Panc1 (cell line): ENCODE results near the gene STAC3. TPM values are rescaled to one million over a fixed set of nuclear protein-coding genes. Genes with fewer than 3 reads are reported as not detected.

Source experiments
- ATAC-seq: fragments of 200-7000 bp; cut with Tn5 transposase; 2 replicates; pipeline ENCODE4 v1.9.1; 2020; ENCODE audit warnings: mild to moderate bottlenecking, moderate library complexity
- BruUV-seq: library from RNA; stranded (reverse); fragments of 400-500 nt; replicated peaks from 2 replicates; lab custom pipeline; 2021; lab: Mats Ljungman, UMichigan
- CTCF ChIA-PET: fragments of 300-600 bp; sonication (Branson Sonifier 250); formaldehyde crosslinking; loops from one replicate; lab custom pipeline; 2022; ENCODE audit warnings: antibody characterized with exemption; lab: Charles Lee
- POLR2A ChIA-PET: fragments of 300-600 bp; sonication (Branson Sonifier 250); formaldehyde crosslinking; loops from one replicate; lab custom pipeline; 2022; ENCODE audit warnings: antibody characterized with exemption; lab: Charles Lee
- DNase-seq: peaks from one replicate; pipeline ENCODE4 v3.0.0-alpha.2; 2010; ENCODE audit warnings: low read depth, low spot score
- H3K27ac ChIP-seq: 2 replicates; pipeline ENCODE4 v1.5.1; 2011; ENCODE audit warnings: mild to moderate bottlenecking, low read length, inconsistent platforms
- H3K27me3 ChIP-seq: fragments of 200-500 bp; sonication (Bioruptor generic); 2 replicates; pipeline ENCODE4 v1.6.0; 2014; ENCODE audit warnings: low read length, inconsistent platforms; ENCODE audit not compliant: control insufficient read depth, insufficient read depth
- H3K36me3 ChIP-seq: fragments of 200-500 bp; sonication (Bioruptor generic); 2 replicates; pipeline ENCODE4 v1.5.1; 2014; ENCODE audit warnings: inconsistent platforms, mild to moderate bottlenecking, low read length, moderate library complexity; ENCODE audit not compliant: control insufficient read depth, insufficient read depth
- H3K4me1 ChIP-seq: 2 replicates; pipeline ENCODE4 v1.5.1; 2011; ENCODE audit warnings: inconsistent platforms, mild to moderate bottlenecking, low read length, moderate library complexity; ENCODE audit not compliant: control insufficient read depth, insufficient read depth
- H3K4me3 ChIP-seq, 2 experiments: 2 replicates each; pipeline ENCODE4 v1.5.1; 2011 to 2012; ENCODE audit warnings: low read depth in 2 of 2, low read length in 2 of 2, mild to moderate bottlenecking in 2 of 2, inconsistent platforms in 1 of 2, moderate library complexity in 1 of 2
- H3K9me3 ChIP-seq: fragments of 200-500 bp; sonication (Bioruptor generic); 2 replicates; pipeline ENCODE4 v1.5.1; 2014; ENCODE audit warnings: low read depth, mild to moderate bottlenecking, inconsistent platforms, low read length, moderate library complexity; ENCODE audit not compliant: control insufficient read depth, insufficient read depth
- POLR2AphosphoS5 ChIP-seq: IDR thresholded peaks from 2 replicates; pipeline ENCODE4 v1.6.1; 2012; ENCODE audit warnings: mild to moderate bottlenecking, low read depth, low read length, moderate library complexity
- SIN3A ChIP-seq: IDR thresholded peaks from 2 replicates; pipeline ENCODE4 v1.6.1; 2012; ENCODE audit warnings: low read depth, mild to moderate bottlenecking, low read length, moderate library complexity, borderline replicate concordance; ENCODE audit not compliant: insufficient read depth
- TCF7L2 ChIP-seq: IDR thresholded peaks from 2 replicates; pipeline ENCODE4 v1.6.1; 2011; ENCODE audit warnings: mild to moderate bottlenecking, low read depth, low read length, inconsistent platforms
- in situ Hi-C: cut with HindIII; loops from 2 replicates; pipeline ENCODE4 v1.10.0; 2016; ENCODE audit warnings: low sequenced_read_pairs, low pct_unique_long_range_greater_than_20kb
- intact Hi-C: fragments of 100-400 bp; cut with micrococcal nuclease; formaldehyde crosslinking; loops from one replicate; pipeline ENCODE4 v1.10.0; 2022; ENCODE audit not compliant: unreplicated experiment
- total RNA-seq: library from RNA; stranded (reverse); gene quantifications from one replicate; pipeline ENCODE4 v1.2.1, GENCODE V29; 2021; ENCODE audit not compliant: unreplicated experiment
- TF ChIP-seq, protein P1 (sequence below), 2 experiments: IDR thresholded peaks; 2 replicates each; pipeline ENCODE4 v1.6.1; 2011 to 2012; ENCODE audit warnings: low read depth in 2 of 2, control low read depth in 1 of 2, low read length in 1 of 2, mild to moderate bottlenecking in 1 of 2, moderate library complexity in 1 of 2; ENCODE audit not compliant: insufficient read depth in 1 of 2

The STAC3 gene
- total RNA-seq, 1 experiment from 2014 or later, result 0.87 TPM

DNA sequence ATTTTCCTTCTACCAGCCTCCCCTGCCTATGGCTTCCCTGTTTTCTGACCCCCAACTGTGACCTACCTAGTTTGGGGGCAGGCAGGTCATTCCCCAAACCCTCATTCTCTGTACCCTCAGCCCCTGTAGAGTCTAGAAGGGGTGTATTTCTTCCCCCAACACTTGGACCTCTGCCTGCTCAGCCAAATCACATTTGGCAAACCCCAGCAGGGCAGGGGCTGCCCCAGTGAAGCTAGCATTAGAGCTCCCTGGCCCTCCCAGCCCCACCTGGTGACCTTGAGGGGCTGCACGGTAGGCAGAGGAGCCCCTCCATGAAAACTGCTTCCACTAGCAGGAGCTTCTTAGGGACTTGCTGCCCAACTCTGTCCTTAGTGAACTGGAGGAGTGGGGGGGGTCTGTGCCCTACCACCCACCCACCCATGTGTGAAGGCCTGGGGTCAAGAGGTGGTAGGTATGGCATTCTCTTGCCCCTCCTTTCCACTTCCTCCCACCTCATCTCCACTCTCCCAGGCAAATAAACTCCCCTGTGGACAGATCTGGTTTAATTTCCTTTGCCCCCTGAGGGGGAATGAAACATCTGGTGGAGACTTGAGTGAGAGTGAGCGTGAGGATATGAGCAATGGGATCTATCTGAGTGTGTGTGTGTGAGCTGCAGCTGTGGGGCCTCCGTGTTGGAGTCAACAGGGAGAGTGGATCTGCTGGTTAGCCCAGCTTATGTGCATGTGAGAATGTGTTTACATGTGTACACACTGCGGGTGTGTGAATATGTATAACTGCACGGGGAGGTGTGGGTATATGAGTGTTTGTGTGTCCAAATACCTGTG, 32.7 kb downstream of the STAC3 start:
- ChIA-PET POLR2A (no interaction called here), CTCF (interaction anchor here (0.9 kb wide), 1 partner anchor 18 kb away, joined by 3 read pairs; a partner anchor contains a TSS)
- in situ Hi-C loops, result no loop called here

DNA sequence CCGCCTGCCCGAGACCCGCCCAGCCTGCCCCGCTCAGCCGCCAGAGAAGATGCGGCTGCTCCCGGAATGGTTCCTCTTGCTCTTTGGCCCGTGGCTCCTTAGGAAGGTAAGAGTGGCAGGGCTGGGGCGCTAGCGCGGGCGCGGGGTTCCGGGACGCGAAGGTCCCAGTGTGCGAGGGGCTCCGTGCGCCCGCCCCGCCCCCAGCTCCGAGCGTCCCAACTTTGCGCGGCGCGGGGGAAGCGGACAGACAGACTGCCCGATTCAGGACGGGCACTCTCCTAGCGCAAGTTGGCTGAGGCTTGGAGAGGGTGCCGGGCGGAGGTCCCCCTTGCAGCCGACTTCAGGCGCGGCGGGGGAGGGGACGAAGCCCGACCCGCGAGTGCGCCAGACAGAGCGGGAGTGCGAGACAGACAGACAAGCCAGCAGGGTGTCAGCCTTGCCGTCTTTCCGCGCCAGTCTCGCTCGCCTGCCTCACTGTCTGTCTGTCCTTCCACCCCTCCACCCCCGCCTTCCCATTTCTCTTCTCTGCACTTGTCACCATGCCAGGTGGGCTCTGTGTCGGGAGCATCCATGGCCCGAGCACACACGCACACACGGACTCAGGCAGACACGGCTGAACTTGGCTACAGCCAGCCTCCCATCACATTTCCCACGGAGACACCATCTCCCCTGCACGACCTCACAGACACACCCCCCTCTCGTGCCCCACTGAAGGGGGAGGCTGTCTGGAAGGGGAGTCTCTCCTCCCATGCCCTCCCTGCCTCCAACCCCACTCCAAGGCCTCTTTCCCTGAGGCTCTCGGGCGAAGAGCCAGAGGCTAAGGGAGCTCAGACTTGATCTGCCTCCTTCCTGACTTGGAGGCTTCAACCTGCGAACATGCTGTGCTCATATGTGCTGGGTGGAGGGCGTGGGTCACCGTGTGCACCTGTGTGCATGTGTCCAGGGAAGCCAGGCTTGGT, 33.8 kb downstream of the STAC3 start:
- Histone ChIP-seq H3K36me3 (no peaks in the 10 kb centered on the region; the same call in 1 of the 2 replicates), H3K27me3 (peaks cover 10% of the 10 kb centered on the region), H3K4me1 (peaks cover 20% of the 10 kb centered on the region), H3K4me3 (peak overlapping the region; percentile 44 to 53), H3K27ac (no peak overlapping the region), H3K9me3 (no peaks in the 10 kb centered on the region)
- DNase-seq (no peak), ATAC-seq (peak; percentile 12)
- CTCF ChIA-PET, result interaction anchor here (0.7 to 0.9 kb wide), 2 partner anchors 19 to 26 kb away, joined by 3 read pairs; a partner anchor contains a TSS
- POLR2A ChIA-PET, result no interaction called here
- TF ChIP-seq SIN3A, result no peak
- intact Hi-C loops (no loop called here), in situ Hi-C loops (no loop called here)
- BruUV-seq, result no TSS peak

More for the DNA sequence above, 32.7 kb downstream of the STAC3 start:
- no peaks in the 10 kb centered on the region for H3K9me3 ChIP-seq
- no peak overlapping the region for H3K4me3 ChIP-seq
- BruUV-seq, result no TSS peak
- H3K27me3 ChIP-seq, result peaks cover 10% of the 10 kb centered on the region
- no peaks in the 10 kb centered on the region; the same call in 1 of the 2 replicates for H3K36me3 ChIP-seq
- TF ChIP-seq, protein P1, sequence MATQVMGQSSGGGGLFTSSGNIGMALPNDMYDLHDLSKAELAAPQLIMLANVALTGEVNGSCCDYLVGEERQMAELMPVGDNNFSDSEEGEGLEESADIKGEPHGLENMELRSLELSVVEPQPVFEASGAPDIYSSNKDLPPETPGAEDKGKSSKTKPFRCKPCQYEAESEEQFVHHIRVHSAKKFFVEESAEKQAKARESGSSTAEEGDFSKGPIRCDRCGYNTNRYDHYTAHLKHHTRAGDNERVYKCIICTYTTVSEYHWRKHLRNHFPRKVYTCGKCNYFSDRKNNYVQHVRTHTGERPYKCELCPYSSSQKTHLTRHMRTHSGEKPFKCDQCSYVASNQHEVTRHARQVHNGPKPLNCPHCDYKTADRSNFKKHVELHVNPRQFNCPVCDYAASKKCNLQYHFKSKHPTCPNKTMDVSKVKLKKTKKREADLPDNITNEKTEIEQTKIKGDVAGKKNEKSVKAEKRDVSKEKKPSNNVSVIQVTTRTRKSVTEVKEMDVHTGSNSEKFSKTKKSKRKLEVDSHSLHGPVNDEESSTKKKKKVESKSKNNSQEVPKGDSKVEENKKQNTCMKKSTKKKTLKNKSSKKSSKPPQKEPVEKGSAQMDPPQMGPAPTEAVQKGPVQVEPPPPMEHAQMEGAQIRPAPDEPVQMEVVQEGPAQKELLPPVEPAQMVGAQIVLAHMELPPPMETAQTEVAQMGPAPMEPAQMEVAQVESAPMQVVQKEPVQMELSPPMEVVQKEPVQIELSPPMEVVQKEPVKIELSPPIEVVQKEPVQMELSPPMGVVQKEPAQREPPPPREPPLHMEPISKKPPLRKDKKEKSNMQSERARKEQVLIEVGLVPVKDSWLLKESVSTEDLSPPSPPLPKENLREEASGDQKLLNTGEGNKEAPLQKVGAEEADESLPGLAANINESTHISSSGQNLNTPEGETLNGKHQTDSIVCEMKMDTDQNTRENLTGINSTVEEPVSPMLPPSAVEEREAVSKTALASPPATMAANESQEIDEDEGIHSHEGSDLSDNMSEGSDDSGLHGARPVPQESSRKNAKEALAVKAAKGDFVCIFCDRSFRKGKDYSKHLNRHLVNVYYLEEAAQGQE (IDR thresholded peaks at IDR 0.05; ENCODE audit: insufficient read depth in 1 of 2, low read depth in 2 of 2, low read length in 1 of 2), result no peak
- TF ChIP-seq TCF7L2, result no peak
- TF ChIP-seq POLR2AphosphoS5, result no peak
- intact Hi-C loops, result no loop called here
- H3K27ac ChIP-seq, result no peak overlapping the region
- H3K4me1 ChIP-seq, result peaks cover 20% of the 10 kb centered on the region
- no peak for ATAC-seq
- no peak for DNase-seq
